RPMI8226 (cell line): Measurements from ENCODE around the gene RCBTB1.
A peak's percentile ranks its signal among the peaks of the same experiment; 100 is the strongest.

ENCODE experiments used
- DNase-seq: peaks from one replicate; pipeline ENCODE4 v3.0.0-alpha.2; 2015

Gene RCBTB1

DNA sequence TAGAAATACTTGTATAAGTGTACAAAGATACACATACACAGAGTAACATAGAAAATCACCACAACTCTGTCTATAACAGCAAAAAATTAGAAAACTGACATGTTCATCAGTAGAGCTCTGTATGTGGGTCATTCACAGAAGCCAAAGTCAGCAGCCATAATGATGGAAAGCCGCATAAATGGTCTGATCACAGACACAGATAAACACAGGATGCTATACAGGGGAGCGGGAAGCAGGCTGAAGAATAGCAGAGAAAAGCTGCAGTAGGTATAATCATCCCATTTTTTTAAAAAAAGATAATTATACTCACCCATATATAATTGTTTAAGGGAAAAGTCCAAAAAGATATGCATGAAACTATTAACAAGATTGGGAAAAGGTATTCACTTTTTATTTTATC, 31.5 kb downstream of the RCBTB1 start:
- no peak for DNase-seq

DNA sequence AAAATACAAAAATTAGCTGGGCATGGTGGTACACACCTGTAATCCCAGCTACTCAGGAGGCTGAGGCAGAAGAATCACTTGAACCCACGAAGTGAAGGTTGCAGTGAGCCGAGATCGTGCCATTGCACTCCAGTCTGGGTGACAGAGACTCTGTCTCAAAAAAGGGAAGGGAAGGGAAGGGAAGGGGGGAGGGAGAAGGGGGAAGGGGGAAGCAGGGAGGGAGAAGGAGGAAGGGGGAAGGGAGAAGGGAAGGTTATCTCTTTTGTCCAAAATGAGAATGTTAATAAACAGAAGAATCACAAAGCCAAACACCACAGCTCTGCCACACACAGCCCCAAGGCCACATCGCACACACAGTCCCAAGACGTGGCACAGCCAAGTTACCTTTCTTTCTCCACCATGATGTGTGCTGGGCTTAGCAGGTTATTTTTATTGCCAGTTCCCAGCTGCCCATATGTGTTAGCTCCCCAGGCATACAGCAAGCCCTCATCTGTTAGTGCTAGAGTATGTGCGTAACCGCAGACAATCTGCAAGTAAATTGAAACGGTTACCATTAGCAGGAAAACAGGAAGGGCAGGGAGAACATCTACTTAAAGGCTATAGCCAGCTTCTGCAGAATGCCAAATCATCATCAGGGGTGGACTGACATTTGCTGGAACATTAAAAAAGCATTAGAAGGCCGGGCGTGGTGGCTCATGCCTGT, 34.3 kb downstream of the RCBTB1 start:
- DNase-seq = no peak

- DNase-seq = no peak
These were observed 36.1 kb downstream of the RCBTB1 start for GRCh38 chr13:49549289-49549688.

GRCh38 chr13:49546561-49546960, 38.8 kb downstream of the RCBTB1 start:
- no peak for DNase-seq

DNA sequence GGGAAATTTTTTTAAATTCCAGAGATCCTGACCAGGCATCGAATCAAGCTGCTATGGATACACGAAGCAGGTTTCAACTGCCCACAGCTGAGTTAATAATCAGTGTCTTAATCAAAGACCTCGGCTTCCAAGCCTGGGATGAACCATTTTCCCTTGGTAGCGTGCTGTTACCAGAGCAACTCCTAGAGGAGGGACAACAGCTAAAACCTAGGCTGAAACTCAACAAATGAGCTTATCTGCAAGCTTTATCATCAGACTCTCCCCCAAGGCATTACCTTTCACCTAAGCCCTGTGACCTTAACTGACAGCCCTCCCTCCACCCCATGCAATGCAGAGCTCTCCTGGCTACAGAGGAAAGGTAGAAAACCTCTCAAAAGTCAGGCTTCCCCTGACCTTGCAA, 39.7 kb downstream of the RCBTB1 start:
- no peak for DNase-seq

DNA sequence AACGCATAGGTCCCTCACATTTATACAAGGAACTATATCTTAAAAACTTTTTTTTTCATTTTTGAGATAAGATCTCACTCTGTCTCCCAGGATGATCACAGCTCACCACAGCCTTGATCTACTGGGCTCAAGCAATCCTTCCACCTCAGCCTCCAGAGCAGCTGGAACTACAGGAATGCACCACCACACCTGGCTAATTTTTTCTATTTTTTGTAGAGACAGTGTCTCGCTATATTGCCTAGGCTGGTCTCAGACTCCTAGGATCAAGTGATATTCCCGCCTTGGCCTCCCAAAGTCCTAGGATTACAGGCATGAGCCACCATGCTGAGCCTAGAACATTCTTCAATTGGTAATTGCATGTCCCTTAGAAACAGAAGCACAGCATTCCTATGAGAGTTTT, 41.7 kb downstream of the RCBTB1 start:
- DNase-seq = no peak

- DNase-seq = peak; percentile 43
These were observed 44.8 kb downstream of the RCBTB1 start for GRCh38 chr13:49540552-49540951.

GRCh38 chr13:49539746-49540145, 45.6 kb downstream of the RCBTB1 start:
- no peak for DNase-seq

DNA sequence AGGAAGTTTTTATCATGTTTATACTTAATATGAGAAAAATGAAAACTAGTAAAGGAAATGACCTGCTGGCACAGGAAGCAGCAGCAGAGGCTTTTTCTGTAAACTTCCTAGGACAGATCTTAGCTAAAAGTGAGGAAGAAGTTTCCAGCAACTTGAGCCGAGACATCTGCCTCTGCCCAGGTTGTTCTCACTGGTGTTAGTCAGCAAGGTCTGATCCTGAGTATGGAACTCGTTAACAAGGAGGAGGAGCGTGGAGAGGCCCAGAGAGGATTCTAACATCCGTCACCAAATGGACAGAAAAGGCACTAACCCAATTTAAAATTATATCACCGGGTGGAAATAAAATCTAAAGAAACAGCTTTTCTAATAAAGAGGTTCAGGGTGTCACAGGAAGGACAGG, 46.0 kb downstream of the RCBTB1 start:
- no peak for DNase-seq

- DNase-seq = no peak
These were observed 47.0 kb downstream of the RCBTB1 start for GRCh38 chr13:49538404-49538803.

DNA sequence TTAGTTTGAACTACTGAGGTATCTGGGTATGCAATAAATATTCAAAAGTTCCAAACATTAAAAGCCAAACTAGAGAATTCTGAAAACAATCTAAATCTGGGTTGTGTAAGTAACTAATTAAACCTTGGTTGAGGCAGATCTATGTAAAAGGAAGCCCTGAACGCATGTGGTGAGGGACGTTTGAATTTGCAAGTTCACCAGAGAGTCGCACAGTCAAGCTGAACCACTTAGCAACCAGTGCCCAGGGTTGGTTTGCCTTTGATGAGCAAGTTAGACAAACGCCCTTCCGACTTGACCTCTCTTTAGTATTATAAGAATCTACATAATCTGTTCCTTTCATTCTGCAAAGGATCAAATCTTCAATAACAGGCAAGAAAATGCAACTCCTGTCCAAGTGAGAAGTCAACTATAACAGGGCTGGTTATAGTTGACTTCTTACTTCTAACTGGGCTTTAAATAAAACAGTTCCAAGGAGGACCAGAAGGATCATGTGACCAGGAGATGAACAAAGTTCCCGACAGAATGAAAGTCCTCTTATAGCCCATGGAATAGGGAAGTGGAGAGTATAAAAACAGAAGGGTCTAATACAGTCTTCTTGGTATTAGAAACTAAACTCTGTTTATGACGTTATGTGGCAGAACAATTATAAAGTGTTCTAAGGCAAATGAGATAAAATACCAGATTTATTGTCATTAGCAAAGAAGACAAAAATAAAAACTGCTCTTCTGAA, 49.0 kb downstream of the RCBTB1 start:
- no peak for DNase-seq

DNA sequence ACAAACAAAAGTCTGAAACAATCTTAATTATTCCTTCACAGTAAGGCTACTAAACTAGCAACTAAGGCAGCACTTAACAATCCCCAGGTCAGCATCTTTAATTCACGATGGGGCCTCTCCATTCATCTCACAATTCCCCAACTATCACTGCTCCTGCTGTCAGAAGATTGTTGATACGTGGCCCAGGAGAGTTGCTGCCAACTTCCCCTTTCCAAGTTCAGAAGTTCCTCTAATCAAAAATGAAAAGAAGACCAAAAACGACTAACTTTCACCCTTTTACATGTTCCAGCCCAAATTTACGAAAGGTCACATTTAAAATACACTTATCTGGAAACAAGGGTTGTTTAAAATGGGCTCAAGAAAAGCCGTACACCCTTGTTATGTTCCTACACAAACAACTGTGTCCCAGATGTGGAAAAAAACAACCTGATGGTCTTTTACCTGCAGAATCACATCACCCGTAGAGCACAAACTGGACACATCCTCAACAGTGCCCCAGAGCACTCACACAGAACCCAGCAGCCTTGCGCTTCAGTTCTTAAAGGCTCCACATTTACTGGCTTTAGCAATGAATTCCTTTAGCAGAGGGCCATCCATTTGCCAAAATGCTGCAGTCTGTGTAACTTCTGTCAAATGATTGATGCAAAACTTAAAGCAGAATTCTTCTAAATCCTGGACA, 51.6 kb downstream of the RCBTB1 start:
- no peak for DNase-seq

DNA sequence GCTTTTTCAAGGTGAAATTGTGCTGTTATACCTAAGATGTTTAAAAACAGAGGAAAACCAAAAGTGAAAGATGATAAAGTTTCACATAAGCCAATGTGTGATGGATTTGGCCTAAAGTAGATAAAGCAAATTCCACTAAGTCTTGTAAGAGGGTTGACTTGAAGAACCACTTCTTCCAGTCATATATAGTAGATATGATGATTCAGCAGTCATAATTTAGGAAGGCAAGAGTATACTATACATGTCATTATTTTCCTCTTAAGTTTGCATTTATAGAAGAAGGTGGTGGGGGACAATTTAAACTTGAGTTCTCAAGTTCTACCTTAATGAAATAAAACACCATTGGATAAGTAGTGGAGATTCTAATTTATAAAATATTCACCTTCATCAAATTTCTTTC, 52.3 kb downstream of the RCBTB1 start:
- DNase-seq = no peak

DNA sequence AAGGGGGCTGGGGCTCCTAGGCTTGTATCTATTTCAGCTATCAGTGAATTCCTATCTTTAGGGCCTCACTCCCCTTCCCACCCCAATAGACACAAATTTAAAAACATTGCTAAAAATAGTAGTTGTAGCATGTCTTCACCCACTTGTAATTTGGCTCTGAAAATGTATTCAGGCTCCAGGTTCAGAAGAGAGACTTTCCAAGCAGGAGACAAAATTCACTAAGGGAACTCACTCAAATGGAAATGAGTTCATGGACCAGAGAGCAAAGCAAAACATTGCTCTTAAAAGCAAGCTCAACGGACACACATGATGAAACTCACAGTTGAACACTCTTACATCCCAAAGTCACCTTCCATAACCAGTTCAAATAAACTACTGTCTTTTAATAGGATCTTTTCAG, 52.8 kb downstream of the RCBTB1 start:
- no peak for DNase-seq

DNA sequence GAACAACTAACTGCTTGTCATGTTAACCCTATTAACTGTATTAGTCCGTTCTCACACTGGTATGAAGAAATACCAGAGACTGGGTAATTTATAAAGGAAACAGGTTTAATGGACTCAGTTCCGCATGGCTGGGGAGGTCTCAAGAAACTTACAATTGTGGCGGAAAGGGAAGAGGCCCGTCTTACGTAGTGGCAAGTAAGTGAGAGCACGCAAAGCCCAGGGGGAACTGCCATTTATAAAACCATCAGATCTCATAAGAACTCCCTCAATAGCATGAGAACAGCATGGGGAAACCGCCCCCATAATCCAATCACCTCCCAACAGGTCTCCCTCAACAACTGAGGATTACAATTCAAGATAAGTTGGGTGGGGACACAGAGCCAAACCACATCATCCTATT, 54.9 kb downstream of the RCBTB1 start:
- no peak for DNase-seq

GRCh38 chr13:49528161-49528560, 57.2 kb downstream of the RCBTB1 start:
- no peak for DNase-seq

- no peak for DNase-seq
These were observed 58.2 kb downstream of the RCBTB1 start for GRCh38 chr13:49527123-49527522.

DNA sequence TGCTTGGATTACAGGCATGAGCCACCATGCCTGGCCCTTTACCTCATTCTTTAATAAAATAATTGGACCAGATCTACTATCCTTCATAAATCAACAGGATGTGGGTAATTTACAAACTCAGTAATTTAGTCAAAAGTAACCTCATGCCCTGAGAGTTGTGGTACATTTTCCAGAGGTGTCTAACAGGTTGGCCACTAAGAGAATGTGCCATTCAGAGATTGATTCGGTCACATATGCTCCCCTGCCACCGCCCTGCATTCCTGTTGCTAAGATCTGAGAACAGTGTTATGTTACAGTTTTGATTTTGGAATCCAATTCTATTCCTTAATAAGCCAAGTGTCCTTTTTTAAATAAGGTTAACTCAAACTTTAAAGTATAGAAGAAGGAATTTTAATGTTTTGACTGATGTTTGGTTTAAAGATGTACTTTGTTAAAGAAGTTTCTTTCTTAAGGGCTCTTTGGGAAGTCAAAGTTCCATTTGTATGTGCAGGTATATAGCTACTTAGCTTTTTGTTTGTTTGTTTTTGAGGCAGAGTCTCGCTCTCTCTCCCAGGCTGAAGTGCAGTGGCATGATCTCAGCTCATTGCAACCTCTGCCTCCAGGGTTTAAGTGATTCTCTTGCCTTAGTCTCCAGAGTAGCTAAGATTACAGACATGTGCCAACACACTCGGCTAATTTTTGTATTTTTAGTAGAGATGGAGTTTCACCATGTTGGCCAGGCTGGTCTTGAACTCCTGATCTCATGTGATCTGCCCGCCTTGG, 60.4 kb downstream of the RCBTB1 start:
- no peak for DNase-seq

GRCh38 chr13:49521224-49521623, 64.1 kb downstream of the RCBTB1 start:
- no peak for DNase-seq

- DNase-seq = no peak
These were observed 67.9 kb downstream of the RCBTB1 start for GRCh38 chr13:49517461-49517860.

- no peak for DNase-seq
These were observed 68.9 kb downstream of the RCBTB1 start for GRCh38 chr13:49516467-49516866.

GRCh38 chr13:49512578-49512977, 72.8 kb downstream of the RCBTB1 start:
- DNase-seq = no peak

DNA sequence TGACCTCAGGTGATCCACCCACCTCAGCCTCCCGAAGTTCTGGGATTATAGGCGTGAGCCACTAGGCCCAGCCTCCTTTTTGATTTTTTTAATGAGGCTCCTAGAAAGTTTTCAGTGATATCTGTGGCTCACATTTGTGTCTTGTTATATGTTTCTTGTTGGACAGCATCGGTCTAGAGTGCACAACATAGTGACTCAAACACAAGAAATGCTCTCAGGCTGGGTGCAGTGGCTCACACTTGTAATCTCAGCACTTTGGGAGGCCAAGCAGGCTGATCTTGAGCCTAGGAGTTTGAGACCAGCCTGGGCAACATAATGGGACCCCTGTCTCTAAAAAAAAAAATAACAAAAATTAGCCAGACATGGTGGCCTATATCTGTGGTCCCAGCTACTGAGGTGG, 81.4 kb downstream of the RCBTB1 start:
- DNase-seq = no peak
